ENCODE results near the gene RNF220. TPM values are rescaled to one million over a fixed set of nuclear protein-coding genes. Genes with fewer than 3 reads are reported as not detected.

Gene RNF220
- 48.0 and 67.7 TPM in 2 replicates for total RNA-seq (ENCODE audit: low replicate concordance)

GRCh38 chr1:44405031-44405797 is at the start of gene RNF220:
RNF220 (plus strand) TSS chr1:44405255.

GRCh38 chr1:44674113-44675000 is 269.3 kb downstream of the RNF220 start, which contains the start of the genes ARMH1 and TMEM53:
ARMH1 (plus strand) TSS chr1:44674714; CDS start chr1:44689698, 14,984 bp downstream.
TMEM53 (minus strand) TSS chr1:44674481; CDS start chr1:44674391, 90 bp downstream.

Other genes starting within 250 kb of the RNF220 start
- 23.5 and 32.3 TPM in 2 replicates for gene DMAP1, start 191.8 kb upstream of the RNF220 start, total RNA-seq (ENCODE audit: low replicate concordance)
- gene ERI3, start 50.0 kb upstream of the RNF220 start, total RNA-seq (ENCODE audit: low replicate concordance) = 26.7 and 56.3 TPM in 2 replicates